ENCODE measurements around the gene IFNAR1.
"Not testable (repeated sequence)": the region's sequence is repeated elsewhere in the genome, so short reads cannot be mapped to it uniquely, and the experiment has no call there.

The IFNAR1 gene

GRCh38 chr21:33317145-33317544 is 7.6 kb upstream of the IFNAR1 start:
- DNase-seq (ENCODE audit: insufficient read length, low spot score) (no peak), FAIRE-seq (no peak)
- no peak for TF ChIP-seq TAF1 (IDR thresholded peaks at IDR 0.05; ENCODE audit: low read depth, low read length)
- TF ChIP-seq POLR2A (IDR thresholded peaks at IDR 0.05; ENCODE audit: low read depth, low read length): no peak
- no peak for TF ChIP-seq POLR2AphosphoS5 (IDR thresholded peaks at IDR 0.05; ENCODE audit: low read depth, low read length)

- TF ChIP-seq TAF1 (IDR thresholded peaks at IDR 0.05; ENCODE audit: low read depth, low read length) (no peak), PAX5 (IDR thresholded peaks at IDR 0.05; ENCODE audit: insufficient read depth, low read length, severe bottlenecking) (no peak), SPI1 (IDR thresholded peaks at IDR 0.05; ENCODE audit: low read depth, low read length) (no peak), POLR2A (IDR thresholded peaks at IDR 0.05; ENCODE audit: low read depth, low read length) (no peak)
- no peak for FAIRE-seq
Observed at GRCh38 chr21:33317786-33318486, 6.8 kb upstream of the IFNAR1 start.

DNA sequence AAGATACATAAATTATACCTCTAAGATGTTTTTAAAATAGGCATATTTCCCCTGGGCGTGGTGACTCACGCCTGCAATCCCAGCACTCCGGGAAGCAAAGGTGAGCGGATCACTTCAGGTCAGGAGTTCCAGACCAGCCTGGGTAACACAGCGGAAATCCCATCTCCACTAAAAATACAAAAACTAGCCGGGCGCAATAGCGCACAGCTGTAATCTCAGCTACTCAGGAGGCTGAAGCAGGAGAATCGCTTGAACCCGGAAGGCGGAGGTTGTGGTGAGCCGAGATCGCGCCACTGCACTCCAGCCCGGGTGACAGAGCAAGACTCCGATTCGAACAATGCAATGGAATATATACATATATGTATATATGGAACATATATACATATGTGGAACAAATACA is 3.8 kb upstream of the IFNAR1 start:
- DNase-seq (ENCODE audit: insufficient read length, low spot score); FAIRE-seq: not testable (repeated sequence)

More at GRCh38 chr21:33317786-33318486, 6.8 kb upstream of the IFNAR1 start:
- no peak for DNase-seq (ENCODE audit: insufficient read length, low spot score)

DNA sequence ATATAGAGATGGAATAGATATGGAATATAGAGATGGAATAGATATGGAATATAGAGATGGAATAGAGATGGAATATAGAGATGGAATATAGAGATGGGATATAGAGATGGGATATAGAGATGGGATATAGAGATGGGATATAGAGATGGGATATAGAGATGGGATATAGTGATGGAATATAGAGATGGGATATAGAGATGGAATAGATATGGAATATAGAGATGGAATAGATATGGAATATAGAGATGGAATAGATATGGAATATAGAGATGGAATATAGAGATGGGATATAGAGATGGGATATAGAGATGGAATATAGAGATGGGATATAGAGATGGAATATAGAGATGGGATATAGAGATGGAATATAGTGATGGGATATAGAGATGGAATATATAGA is 1.2 kb upstream of the IFNAR1 start:
- DNase-seq (ENCODE audit: insufficient read length, low spot score); FAIRE-seq: not testable (repeated sequence)

- DNase-seq (ENCODE audit: insufficient read length, low spot score) (no peak), FAIRE-seq (no peak)
- TF ChIP-seq POU2F2 (IDR thresholded peaks at IDR 0.05; ENCODE audit: low read depth, low read length) (no peak), SPI1 (IDR thresholded peaks at IDR 0.05; ENCODE audit: low read depth, low read length) (peak; percentile 54), TAF1 (IDR thresholded peaks at IDR 0.05; ENCODE audit: low read depth, low read length) (peak; percentile 37), POLR2AphosphoS5 (IDR thresholded peaks at IDR 0.05; ENCODE audit: low read depth, low read length) (no peak)
Observed at GRCh38 chr21:33325222-33326067, 675 bp downstream of the IFNAR1 start.

DNA sequence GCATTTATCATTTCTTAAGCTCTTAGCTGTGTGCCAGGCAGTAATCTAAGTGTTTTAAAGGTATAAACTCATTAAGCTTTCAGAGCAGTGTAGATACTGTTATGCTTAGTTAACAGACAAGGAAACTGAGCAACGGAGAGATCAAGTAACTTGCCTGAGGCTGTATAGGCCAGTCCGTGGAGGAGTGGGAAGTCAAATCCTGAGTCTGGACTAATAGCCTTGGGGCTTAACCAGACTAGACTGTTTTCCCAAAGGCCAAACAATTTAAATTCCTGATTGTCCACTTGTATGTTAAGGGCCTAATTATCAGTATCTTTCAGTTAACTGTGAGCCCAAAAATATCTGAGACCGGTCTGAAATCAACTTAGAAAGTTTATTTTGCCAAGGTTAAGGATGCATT is 2.6 kb downstream of the IFNAR1 start:
- FAIRE-seq (no peak), DNase-seq (ENCODE audit: insufficient read length, low spot score) (no peak)
- no peak for TF ChIP-seq TAF1 (IDR thresholded peaks at IDR 0.05; ENCODE audit: low read depth, low read length)
- TF ChIP-seq PAX5 (IDR thresholded peaks at IDR 0.05; ENCODE audit: insufficient read depth, low read length, severe bottlenecking): no peak
- TF ChIP-seq SPI1 (IDR thresholded peaks at IDR 0.05; ENCODE audit: low read depth, low read length): no peak

- TF ChIP-seq POLR2A (IDR thresholded peaks at IDR 0.05; ENCODE audit: low read depth, low read length) (no peak), POLR2AphosphoS5 (IDR thresholded peaks at IDR 0.05; ENCODE audit: low read depth, low read length) (no peak), TAF1 (IDR thresholded peaks at IDR 0.05; ENCODE audit: low read depth, low read length) (no peak), PAX5 (IDR thresholded peaks at IDR 0.05; ENCODE audit: insufficient read depth, low read length, severe bottlenecking) (no peak), SPI1 (IDR thresholded peaks at IDR 0.05; ENCODE audit: low read depth, low read length) (no peak), POU2F2 (IDR thresholded peaks at IDR 0.05; ENCODE audit: low read depth, low read length) (no peak)
- no peak for DNase-seq (ENCODE audit: insufficient read length, low spot score)
- no peak for FAIRE-seq
Observed at GRCh38 chr21:33327792-33328433, 3.1 kb downstream of the IFNAR1 start.

DNA sequence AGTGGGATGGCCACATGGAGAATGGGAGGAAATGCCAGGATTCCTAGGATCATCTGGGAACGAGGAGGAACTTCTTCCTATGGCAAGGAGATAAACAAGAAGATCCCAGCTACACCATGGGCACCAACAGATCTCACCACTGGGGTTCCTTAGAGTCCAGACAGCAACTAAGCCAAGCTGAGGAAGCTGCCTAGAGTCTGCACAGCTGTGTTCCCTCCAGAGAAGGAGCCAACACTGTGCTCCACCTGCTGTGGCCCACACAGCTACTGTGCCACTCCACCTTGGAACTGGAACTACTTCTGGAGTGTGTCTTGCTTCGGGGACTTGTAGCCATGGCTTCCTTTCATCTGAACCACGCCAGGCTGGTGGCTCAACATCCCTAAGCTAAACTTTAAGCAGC is 6.0 kb downstream of the IFNAR1 start:
- DNase-seq (ENCODE audit: insufficient read length, low spot score) (no peak), FAIRE-seq (no peak)
- TF ChIP-seq POLR2A (IDR thresholded peaks at IDR 0.05; ENCODE audit: low read depth, low read length): no peak
- no peak for TF ChIP-seq POLR2AphosphoS5 (IDR thresholded peaks at IDR 0.05; ENCODE audit: low read depth, low read length)
- TF ChIP-seq SPI1 (IDR thresholded peaks at IDR 0.05; ENCODE audit: low read depth, low read length): no peak
- TF ChIP-seq TAF1 (IDR thresholded peaks at IDR 0.05; ENCODE audit: low read depth, low read length): no peak
- no peak for TF ChIP-seq POU2F2 (IDR thresholded peaks at IDR 0.05; ENCODE audit: low read depth, low read length)
- TF ChIP-seq PAX5 (IDR thresholded peaks at IDR 0.05; ENCODE audit: insufficient read depth, low read length, severe bottlenecking): no peak

GRCh38 chr21:33332143-33332542 is 7.4 kb downstream of the IFNAR1 start:
- DNase-seq (ENCODE audit: insufficient read length, low spot score): no peak
- FAIRE-seq: peak; percentile 96
- TF ChIP-seq PAX5 (IDR thresholded peaks at IDR 0.05; ENCODE audit: insufficient read depth, low read length, severe bottlenecking) (no peak), POLR2A (IDR thresholded peaks at IDR 0.05; ENCODE audit: low read depth, low read length) (no peak), TAF1 (IDR thresholded peaks at IDR 0.05; ENCODE audit: low read depth, low read length) (no peak), POLR2AphosphoS5 (IDR thresholded peaks at IDR 0.05; ENCODE audit: low read depth, low read length) (no peak), POU2F2 (IDR thresholded peaks at IDR 0.05; ENCODE audit: low read depth, low read length) (no peak), SPI1 (IDR thresholded peaks at IDR 0.05; ENCODE audit: low read depth, low read length) (no peak)

DNA sequence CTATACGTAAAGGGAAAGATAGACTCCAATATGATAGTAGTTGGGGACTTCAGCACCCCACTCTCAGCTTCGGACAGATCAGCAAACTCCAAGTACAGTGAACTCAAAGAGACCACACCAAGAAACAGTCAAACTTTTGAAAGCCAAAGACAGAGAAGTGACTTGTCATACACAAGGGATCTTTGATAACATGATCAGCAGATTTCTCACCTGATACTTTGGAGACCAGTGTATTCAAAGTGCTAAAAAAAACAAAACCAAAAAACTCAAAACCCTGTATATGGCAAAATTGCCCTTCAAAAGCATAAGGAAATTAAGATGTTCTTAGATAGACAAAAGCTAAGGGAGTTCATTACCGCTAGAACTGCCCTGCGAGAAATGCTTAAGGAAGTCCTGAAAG is 9.4 kb downstream of the IFNAR1 start:
- TF ChIP-seq POU2F2 (IDR thresholded peaks at IDR 0.05; ENCODE audit: low read depth, low read length) (no peak), SPI1 (IDR thresholded peaks at IDR 0.05; ENCODE audit: low read depth, low read length) (no peak), POLR2A (IDR thresholded peaks at IDR 0.05; ENCODE audit: low read depth, low read length) (no peak), PAX5 (IDR thresholded peaks at IDR 0.05; ENCODE audit: insufficient read depth, low read length, severe bottlenecking) (no peak), TAF1 (IDR thresholded peaks at IDR 0.05; ENCODE audit: low read depth, low read length) (no peak), POLR2AphosphoS5 (IDR thresholded peaks at IDR 0.05; ENCODE audit: low read depth, low read length) (no peak)
- no peak for FAIRE-seq
- no peak for DNase-seq (ENCODE audit: insufficient read length, low spot score)
